ENCODE measurements around the gene C6orf141.

DNA sequence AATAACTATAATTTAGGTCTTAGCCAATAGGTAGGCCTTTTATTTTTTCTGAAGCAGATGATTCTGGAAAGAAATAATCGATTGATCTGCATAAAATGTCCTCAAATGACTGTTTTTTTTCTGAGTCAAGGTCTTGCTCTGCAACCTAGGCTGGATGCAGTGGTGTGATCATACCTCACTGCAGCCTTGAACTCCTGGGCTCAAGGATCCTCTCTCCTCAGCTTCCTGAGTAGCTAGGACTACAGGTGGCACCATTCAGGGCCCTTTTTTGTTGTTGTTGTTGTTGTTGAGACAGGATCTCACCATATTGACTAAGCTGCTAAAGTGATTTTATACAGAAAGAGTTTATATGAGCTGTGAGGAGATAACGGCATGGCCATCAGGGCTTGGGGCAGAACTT lies 32.5 kb upstream of the C6orf141 start:
- no peak for TF ChIP-seq CTCF (IDR thresholded peaks at IDR 0.05)
- no peak for TF ChIP-seq POLR2A (IDR thresholded peaks at IDR 0.05)

All from uterus (tissue), 2 donors.